ENCODE measurements around the gene STK31. TPM values are rescaled to one million over a fixed set of nuclear protein-coding genes. Genes with fewer than 3 reads are reported as not detected.
"Not testable (repeated sequence)": the region's sequence is repeated elsewhere in the genome, so short reads cannot be mapped to it uniquely, and the experiment has no call there.

The STK31 gene
- total RNA-seq, 1 experiment from 2014 or later: not detected

- DNase-seq (ENCODE audit: low read depth): peak; percentile 72
These were observed 2.6 kb downstream of the STK31 start for GRCh38 chr7:23712368-23713284.

GRCh38 chr7:23713285-23714149 lies 3.5 kb downstream of the STK31 start:
- DNase-seq (ENCODE audit: low read depth): peak; percentile 83

GRCh38 chr7:23714150-23714464 lies 4.1 kb downstream of the STK31 start:
- no peak for DNase-seq (ENCODE audit: low read depth)

- DNase-seq (ENCODE audit: low read depth): no peak
These were observed 4.6 kb downstream of the STK31 start for GRCh38 chr7:23714579-23714978.

- no peak for DNase-seq (ENCODE audit: low read depth)
These were observed 5.1 kb downstream of the STK31 start for GRCh38 chr7:23715099-23715498.

- no peak for DNase-seq (ENCODE audit: low read depth)
These were observed 7.8 kb downstream of the STK31 start for GRCh38 chr7:23717788-23718187.

GRCh38 chr7:23721456-23721855 lies 11.4 kb downstream of the STK31 start:
- DNase-seq (ENCODE audit: low read depth): no peak

- not testable (repeated sequence) for DNase-seq (ENCODE audit: low read depth)
These were observed 12.7 kb downstream of the STK31 start for GRCh38 chr7:23722587-23723216.

- DNase-seq (ENCODE audit: low read depth): not testable (repeated sequence)
These were observed 14.1 kb downstream of the STK31 start for GRCh38 chr7:23724113-23724512.

- DNase-seq (ENCODE audit: low read depth): peak; percentile 18
These were observed 32.0 kb downstream of the STK31 start for GRCh38 chr7:23742051-23742450.

- no peak for DNase-seq (ENCODE audit: low read depth)
These were observed 33.2 kb downstream of the STK31 start for GRCh38 chr7:23743226-23743625.

- no peak for DNase-seq (ENCODE audit: low read depth)
These were observed 36.6 kb downstream of the STK31 start for GRCh38 chr7:23746629-23747028.

GRCh38 chr7:23751852-23752251 lies 41.8 kb downstream of the STK31 start:
- no peak for DNase-seq (ENCODE audit: low read depth)

GRCh38 chr7:23758839-23759238 lies 48.8 kb downstream of the STK31 start:
- not testable (repeated sequence) for DNase-seq (ENCODE audit: low read depth)

GRCh38 chr7:23759671-23760391 lies 49.8 kb downstream of the STK31 start:
- peak; percentile 51 for DNase-seq (ENCODE audit: low read depth)

- DNase-seq (ENCODE audit: low read depth): no peak
These were observed 55.9 kb downstream of the STK31 start for GRCh38 chr7:23765943-23766342.

GRCh38 chr7:23767514-23767913 lies 57.5 kb downstream of the STK31 start:
- no peak for DNase-seq (ENCODE audit: low read depth)

GRCh38 chr7:23768022-23768421 lies 58.0 kb downstream of the STK31 start:
- no peak for DNase-seq (ENCODE audit: low read depth)

- not testable (repeated sequence) for DNase-seq (ENCODE audit: low read depth)
These were observed 69.3 kb downstream of the STK31 start for GRCh38 chr7:23779185-23779800.

- DNase-seq (ENCODE audit: low read depth): peak; percentile 7
These were observed 73.1 kb downstream of the STK31 start for GRCh38 chr7:23783115-23783514.

- no peak for DNase-seq (ENCODE audit: low read depth)
These were observed 77.3 kb downstream of the STK31 start for GRCh38 chr7:23787272-23787671.
